ENCODE data around the gene BRINP3. TPM values are rescaled to one million over a fixed set of nuclear protein-coding genes. Genes with fewer than 3 reads are reported as not detected.
A peak's percentile ranks its signal among the peaks of the same experiment; 100 is the strongest.

The BRINP3 gene
- total RNA-seq, 1 experiment from 2014 or later = not detected

DNA sequence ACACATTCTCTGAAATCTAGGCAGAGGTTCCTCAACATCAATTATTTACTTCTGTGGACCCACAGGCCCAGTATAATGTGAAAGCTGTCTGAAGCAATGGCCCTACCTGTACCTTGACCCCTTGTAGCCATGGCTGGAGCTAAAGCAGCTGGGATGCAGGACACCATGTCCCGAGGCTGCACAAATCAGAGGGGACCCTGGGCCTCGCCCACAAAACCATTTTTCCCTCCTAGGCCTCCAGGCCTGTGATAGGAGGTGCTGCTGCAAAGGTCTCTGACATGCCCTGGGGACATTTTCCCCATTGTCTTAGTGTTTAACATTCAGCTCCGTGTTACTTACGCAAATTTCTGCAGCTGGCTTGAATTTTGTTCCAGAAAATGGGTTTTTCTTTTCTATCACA, 110.5 kb downstream of the BRINP3 start:
- BruUV-seq (replicated peaks) = no TSS peak
- ChIA-PET CTCF (no interaction called here), POLR2A (ENCODE audit: unreplicated experiment) (no interaction called here)
- no peak overlapping the region for H3K4me3 ChIP-seq (ENCODE audit: low read length)
- peaks cover 7% of the 10 kb centered on the region for H3K27me3 ChIP-seq (ENCODE audit: low read length)
- H3K9me3 ChIP-seq (ENCODE audit: low read length) = peaks cover 6% of the 10 kb centered on the region; the same call in 1 of the 2 replicates
- no peaks in the 10 kb centered on the region for H4K20me1 ChIP-seq (ENCODE audit: low read length)
- no peak overlapping the region for H3K9ac ChIP-seq (ENCODE audit: low read length)
- TF ChIP-seq, protein P1, sequence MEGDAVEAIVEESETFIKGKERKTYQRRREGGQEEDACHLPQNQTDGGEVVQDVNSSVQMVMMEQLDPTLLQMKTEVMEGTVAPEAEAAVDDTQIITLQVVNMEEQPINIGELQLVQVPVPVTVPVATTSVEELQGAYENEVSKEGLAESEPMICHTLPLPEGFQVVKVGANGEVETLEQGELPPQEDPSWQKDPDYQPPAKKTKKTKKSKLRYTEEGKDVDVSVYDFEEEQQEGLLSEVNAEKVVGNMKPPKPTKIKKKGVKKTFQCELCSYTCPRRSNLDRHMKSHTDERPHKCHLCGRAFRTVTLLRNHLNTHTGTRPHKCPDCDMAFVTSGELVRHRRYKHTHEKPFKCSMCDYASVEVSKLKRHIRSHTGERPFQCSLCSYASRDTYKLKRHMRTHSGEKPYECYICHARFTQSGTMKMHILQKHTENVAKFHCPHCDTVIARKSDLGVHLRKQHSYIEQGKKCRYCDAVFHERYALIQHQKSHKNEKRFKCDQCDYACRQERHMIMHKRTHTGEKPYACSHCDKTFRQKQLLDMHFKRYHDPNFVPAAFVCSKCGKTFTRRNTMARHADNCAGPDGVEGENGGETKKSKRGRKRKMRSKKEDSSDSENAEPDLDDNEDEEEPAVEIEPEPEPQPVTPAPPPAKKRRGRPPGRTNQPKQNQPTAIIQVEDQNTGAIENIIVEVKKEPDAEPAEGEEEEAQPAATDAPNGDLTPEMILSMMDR (conservative IDR thresholded peaks at IDR 0.05; ENCODE audit: low read depth, low read length) = no peak
- H3K4me2 ChIP-seq (ENCODE audit: low read length) = no peak overlapping the region
- H3K9me2 ChIP-seq (replicated peaks; ENCODE audit: low read length) = no peaks in the 10 kb centered on the region
- H3K36me3 ChIP-seq (ENCODE audit: low read depth, low read length) = no peaks in the 10 kb centered on the region
- no peak for ATAC-seq
- H3F3A ChIP-seq (ENCODE audit: low read length, unreplicated experiment) = no peaks in the 10 kb centered on the region
- intact Hi-C loops (cut with micrococcal nuclease) = no loop called here
- H3K27ac ChIP-seq (ENCODE audit: low read length) = no peak overlapping the region
- H2AFZ ChIP-seq (ENCODE audit: low read length) = no peak overlapping the region
- H3K4me1 ChIP-seq (ENCODE audit: insufficient read depth, low read length) = no peaks in the 10 kb centered on the region
- H3K79me2 ChIP-seq (ENCODE audit: low read length) = no peaks in the 10 kb centered on the region
- no peak for DNase-seq

GRCh38 chr1:190365283-190365682, 112.4 kb downstream of the BRINP3 start:
- ChIA-PET POLR2A (ENCODE audit: unreplicated experiment) (interaction anchor here (0.6 kb wide), 1 partner anchor 39 kb away, joined by 6 read pairs; no protein-coding TSS in a partner anchor), CTCF (no interaction called here)
- Histone ChIP-seq H3K9me2 (replicated peaks; ENCODE audit: low read length) (no peaks in the 10 kb centered on the region), H4K20me1 (ENCODE audit: low read length) (no peaks in the 10 kb centered on the region), H3K4me3 (ENCODE audit: low read length) (no peak overlapping the region), H3K4me1 (ENCODE audit: insufficient read depth, low read length) (no peaks in the 10 kb centered on the region), H3K36me3 (ENCODE audit: low read depth, low read length) (no peaks in the 10 kb centered on the region), H3K79me2 (ENCODE audit: low read length) (no peaks in the 10 kb centered on the region), H3K9me3 (ENCODE audit: low read length) (peaks cover 6% of the 10 kb centered on the region; the same call in 1 of the 2 replicates), H3F3A (ENCODE audit: low read length, unreplicated experiment) (no peaks in the 10 kb centered on the region), H3K27me3 (ENCODE audit: low read length) (0 out of 2 replicates have a peak, but pooled peaks cover 3% of the 10 kb centered on the region), H3K9ac (ENCODE audit: low read length) (no peak overlapping the region), H3K27ac (ENCODE audit: low read length) (no peak overlapping the region), H3K4me2 (ENCODE audit: low read length) (no peak overlapping the region), H2AFZ (ENCODE audit: low read length) (no peak overlapping the region)
- TF ChIP-seq, protein P1 (conservative IDR thresholded peaks at IDR 0.05; ENCODE audit: low read depth, low read length) = no peak
- TF ChIP-seq EZH2 (IDR thresholded peaks at IDR 0.05; ENCODE audit: low read length, unreplicated experiment) = no peak
- no peak for TF ChIP-seq EZH2phosphoT487 (IDR thresholded peaks at IDR 0.05; ENCODE audit: borderline replicate concordance, low read length)
- BruUV-seq (replicated peaks) = no TSS peak
- DNase-seq (no peak), ATAC-seq (no peak)
- intact Hi-C loops (cut with micrococcal nuclease) = no loop called here

- no peaks in the 10 kb centered on the region for H3K79me2 ChIP-seq (ENCODE audit: low read length)
- H3K4me3 ChIP-seq (ENCODE audit: low read length) = no peak overlapping the region
- H3K4me1 ChIP-seq (ENCODE audit: insufficient read depth, low read length) = no peaks in the 10 kb centered on the region
- DNase-seq (peak; percentile 43), ATAC-seq (no peak)
- H3K27me3 ChIP-seq (ENCODE audit: low read length) = peaks cover 23% of the 10 kb centered on the region
- H4K20me1 ChIP-seq (ENCODE audit: low read length) = no peaks in the 10 kb centered on the region
- CTCF ChIA-PET = no interaction called here
- no peak overlapping the region for H3K27ac ChIP-seq (ENCODE audit: low read length)
- intact Hi-C loops (cut with micrococcal nuclease) = no loop called here
- TF ChIP-seq, protein P1 (conservative IDR thresholded peaks at IDR 0.05; ENCODE audit: low read depth, low read length) = no peak
- no peak for TF ChIP-seq EZH2phosphoT487 (IDR thresholded peaks at IDR 0.05; ENCODE audit: borderline replicate concordance, low read length)
- no peak for TF ChIP-seq EZH2 (IDR thresholded peaks at IDR 0.05; ENCODE audit: low read length, unreplicated experiment)
- no peaks in the 10 kb centered on the region for H3K9me2 ChIP-seq (replicated peaks; ENCODE audit: low read length)
- POLR2A ChIA-PET (ENCODE audit: unreplicated experiment) = no interaction called here
- no TSS peak for BruUV-seq (replicated peaks)
- H3K4me2 ChIP-seq (ENCODE audit: low read length) = no peak overlapping the region
- no peaks in the 10 kb centered on the region for H3K9me3 ChIP-seq (ENCODE audit: low read length)
- no peak overlapping the region for H3K9ac ChIP-seq (ENCODE audit: low read length)
- H3F3A ChIP-seq (ENCODE audit: low read length, unreplicated experiment) = no peaks in the 10 kb centered on the region
- no peaks in the 10 kb centered on the region for H3K36me3 ChIP-seq (ENCODE audit: low read depth, low read length)
- no peak overlapping the region for H2AFZ ChIP-seq (ENCODE audit: low read length)
These were observed 124.0 kb downstream of the BRINP3 start for GRCh38 chr1:190353538-190354101.

Measured in PC-3 (cell line).